ENCODE measurements around the gene MTF2.

DNA sequence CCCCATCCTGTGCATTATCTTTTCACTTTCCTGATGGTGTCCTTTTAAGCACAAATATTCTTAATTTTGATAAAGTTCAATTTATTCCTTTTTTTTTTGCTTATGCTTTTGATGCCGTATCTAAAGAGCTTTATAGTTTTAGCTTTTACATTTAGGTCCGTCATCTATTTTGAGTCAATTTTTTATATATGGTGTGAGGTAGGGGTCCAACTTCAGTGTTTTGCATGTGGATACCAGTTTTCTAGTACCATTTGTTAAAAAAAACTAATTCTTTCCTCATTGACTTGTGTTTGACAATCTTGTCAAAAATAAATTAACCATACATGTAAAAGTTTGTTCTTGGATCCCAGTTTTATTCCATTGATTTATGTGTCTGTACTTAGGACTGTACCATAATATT, 4.9 kb downstream of the MTF2 start:
- TF ChIP-seq, protein P1, sequence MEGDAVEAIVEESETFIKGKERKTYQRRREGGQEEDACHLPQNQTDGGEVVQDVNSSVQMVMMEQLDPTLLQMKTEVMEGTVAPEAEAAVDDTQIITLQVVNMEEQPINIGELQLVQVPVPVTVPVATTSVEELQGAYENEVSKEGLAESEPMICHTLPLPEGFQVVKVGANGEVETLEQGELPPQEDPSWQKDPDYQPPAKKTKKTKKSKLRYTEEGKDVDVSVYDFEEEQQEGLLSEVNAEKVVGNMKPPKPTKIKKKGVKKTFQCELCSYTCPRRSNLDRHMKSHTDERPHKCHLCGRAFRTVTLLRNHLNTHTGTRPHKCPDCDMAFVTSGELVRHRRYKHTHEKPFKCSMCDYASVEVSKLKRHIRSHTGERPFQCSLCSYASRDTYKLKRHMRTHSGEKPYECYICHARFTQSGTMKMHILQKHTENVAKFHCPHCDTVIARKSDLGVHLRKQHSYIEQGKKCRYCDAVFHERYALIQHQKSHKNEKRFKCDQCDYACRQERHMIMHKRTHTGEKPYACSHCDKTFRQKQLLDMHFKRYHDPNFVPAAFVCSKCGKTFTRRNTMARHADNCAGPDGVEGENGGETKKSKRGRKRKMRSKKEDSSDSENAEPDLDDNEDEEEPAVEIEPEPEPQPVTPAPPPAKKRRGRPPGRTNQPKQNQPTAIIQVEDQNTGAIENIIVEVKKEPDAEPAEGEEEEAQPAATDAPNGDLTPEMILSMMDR (IDR thresholded peaks at IDR 0.05 in 8 of 11, conservative IDR thresholded peaks at IDR 0.05 in 3 of 11) = no peak
- TF ChIP-seq POLR2AphosphoS5 (IDR thresholded peaks at IDR 0.05) (no peak), POLR2A (IDR thresholded peaks at IDR 0.05) (no peak)
